GM18519 (cell line): ENCODE measurements around the gene AVPR1B.

Experiments
- ATAC-seq: cut with Tn5 transposase; IDR thresholded peaks from one replicate; pipeline ENCODE4 v1.9.1; 2021; ENCODE audit warnings: mild to moderate bottlenecking, moderate library complexity; ENCODE audit not compliant: unreplicated experiment, low FRiP score

AVPR1B gene, protein sequence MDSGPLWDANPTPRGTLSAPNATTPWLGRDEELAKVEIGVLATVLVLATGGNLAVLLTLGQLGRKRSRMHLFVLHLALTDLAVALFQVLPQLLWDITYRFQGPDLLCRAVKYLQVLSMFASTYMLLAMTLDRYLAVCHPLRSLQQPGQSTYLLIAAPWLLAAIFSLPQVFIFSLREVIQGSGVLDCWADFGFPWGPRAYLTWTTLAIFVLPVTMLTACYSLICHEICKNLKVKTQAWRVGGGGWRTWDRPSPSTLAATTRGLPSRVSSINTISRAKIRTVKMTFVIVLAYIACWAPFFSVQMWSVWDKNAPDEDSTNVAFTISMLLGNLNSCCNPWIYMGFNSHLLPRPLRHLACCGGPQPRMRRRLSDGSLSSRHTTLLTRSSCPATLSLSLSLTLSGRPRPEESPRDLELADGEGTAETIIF

DNA sequence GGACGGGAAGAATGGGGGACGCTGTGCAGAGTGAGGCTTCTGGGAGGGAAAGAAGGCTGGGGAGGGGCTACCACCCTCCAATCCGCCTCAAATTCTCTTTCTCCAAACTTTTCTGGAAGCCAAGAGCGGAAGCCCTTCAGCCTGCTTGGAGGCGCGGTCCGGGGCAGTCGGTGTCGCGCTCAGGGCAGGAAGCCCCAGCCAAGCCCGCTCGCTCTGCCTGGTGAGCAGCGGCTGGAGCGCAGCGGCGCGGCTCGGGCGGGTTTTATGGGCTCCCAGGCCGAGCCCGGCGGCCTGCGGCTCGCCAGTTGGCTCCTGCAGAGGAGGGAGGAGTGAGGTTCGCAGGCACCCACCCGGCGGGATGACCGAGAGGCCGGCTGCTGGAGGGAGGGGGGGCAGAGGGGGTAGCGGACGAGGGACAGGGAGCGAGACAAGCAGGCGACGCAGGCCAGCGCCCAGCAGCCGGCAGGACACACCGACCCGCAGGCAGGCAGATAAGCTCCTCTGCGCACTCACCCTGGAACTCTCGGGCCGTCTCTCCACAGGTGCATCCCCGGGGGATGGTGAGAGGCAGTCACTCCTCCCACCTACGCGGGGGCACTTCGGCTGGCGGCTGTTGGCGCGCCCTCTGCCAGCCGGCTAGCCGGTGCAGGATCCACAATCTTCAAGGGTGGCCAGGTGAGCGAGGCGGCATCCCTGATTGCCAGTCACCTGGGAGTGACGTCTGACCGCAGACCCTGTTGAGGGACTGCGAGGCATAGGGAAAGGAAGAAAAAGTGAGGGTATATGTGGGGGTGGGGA lies at the start of gene AVPR1B:
Gene AVPR1B (minus strand): TSS at position 238 of the 798 bp plus-strand sequence. CDS start 498 bp downstream, outside the sequence.
- no peak for ATAC-seq

DNA sequence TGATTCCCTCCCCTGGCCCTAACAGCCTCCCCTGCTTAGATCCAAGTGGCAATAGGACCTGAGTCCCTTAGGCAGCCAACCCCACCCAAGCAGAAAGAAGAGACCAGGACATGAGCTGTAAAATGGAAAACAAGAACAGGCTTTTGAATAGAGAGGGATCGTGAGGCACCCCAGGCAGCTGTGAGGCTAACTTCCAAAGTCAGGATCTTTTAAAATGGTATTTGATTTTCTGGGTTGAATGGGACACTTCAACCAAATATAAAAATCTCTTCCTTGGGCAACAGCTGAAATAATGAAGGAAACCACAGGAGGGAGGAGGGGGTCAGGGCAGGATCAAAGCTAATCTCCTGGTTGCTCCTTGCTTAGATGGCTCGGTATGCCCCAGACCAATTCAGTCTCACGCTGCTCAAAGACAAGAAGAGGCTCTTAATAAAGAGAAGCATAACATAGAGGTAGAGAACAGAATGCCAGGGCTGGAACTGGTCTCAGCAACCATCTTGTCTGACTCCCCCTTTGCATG lies 28.6 kb upstream of the AVPR1B start:
- ATAC-seq: no peak

DNA sequence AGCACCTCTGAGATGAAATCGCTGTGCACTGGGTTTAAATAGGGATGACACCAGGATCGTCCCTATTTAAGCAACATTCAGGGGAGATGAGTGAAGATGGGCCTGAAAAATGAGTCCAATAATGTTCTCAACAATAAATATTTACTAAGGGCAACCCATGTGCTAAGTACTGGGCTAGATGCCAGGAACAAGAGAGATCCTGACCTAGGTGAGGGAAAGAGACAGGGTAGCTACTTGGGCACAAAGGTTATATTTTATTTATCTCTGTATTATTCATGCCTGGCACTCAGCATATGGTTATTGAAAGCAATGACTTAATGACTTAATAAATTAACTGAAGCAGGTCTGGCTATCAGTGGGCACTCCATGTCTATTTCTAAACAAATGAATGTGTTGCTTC lies 27.4 kb upstream of the AVPR1B start:
- ATAC-seq: no peak

DNA sequence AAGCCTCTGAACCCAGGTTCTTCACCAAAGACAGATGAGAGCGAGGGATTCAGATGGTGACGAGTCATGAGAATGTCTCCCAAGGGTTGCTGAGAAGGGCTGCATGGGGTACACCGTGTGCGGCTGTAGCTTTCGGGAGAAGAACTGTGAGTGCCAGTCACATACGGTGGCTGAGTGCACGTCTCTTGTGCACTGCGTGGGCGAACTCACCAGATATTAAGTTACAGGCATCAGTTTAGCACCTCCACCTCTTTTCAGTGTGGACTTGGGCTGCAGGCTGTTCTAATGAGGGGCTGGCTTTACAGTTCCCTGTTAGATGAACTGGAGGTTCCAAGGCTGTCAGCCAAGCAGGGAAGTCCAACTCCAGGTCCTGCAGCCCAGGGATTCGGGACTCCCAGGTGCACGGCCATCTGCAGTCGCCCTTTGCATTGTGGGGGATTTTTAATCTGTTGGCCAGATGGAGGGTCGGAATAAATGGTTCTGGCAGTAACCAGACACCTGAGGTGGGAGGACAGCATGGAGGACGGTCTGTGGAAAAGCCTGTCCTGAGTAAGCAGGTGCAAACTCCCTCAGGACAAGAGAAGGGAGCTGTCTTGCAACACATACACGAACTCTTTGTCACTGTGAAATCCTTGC lies 26.5 kb upstream of the AVPR1B start:
- no peak for ATAC-seq

DNA sequence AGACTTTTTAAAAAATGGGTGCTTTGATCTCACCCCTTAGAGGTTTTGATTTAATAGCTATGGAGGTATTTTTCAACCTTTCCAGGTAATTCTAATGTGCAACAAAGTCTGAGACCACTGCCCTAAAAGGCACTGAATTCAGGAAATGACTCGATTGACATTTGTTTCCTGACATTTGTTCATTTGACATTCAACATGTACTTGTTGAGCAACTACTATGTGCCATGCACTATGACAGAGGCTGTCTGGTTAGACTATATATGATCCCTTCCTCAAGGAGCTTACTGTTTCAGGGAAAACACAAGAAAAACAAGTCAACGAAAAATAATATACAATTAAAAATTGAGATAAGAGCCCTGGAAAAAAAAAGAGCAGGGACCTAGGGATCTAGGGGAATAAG lies 25.6 kb upstream of the AVPR1B start:
- no peak for ATAC-seq

DNA sequence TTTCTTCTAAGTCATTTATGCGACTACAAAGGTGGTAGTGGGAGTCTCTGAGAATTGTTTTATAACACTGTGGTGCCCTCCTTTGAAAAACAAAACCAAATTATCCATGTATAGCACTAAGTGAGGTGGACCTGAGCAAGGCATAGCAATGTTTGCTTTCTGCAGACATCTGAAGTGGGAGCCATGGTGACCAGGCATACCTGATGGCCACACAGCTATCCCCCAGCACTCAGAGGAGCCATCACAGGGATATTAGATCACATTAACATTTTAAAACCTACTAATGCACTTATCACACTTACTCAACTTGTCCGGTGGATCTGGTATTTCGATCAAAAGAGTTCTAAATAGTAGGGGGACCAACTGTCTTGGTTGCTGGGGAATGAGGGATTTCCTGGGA lies 24.8 kb upstream of the AVPR1B start:
- ATAC-seq: no peak

DNA sequence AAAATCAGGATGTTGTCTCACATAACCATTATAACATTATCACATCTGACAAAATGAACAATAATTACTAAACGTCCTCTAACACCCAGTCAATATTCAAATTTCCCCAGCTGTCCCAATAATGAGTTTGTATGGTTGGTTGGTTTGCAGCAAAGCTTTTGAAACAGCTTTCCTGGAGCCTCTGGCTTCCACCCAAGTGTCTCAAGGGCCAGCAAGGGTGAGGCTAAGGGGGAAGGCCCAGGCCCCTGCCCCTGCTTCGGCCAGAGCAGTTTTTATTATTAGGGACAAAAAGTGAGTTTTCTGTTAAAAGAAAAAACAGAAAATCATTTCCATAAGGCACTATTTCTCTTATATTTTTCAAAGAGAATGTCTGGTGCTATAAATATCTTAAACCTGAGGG lies 19.1 kb upstream of the AVPR1B start:
- ATAC-seq: no peak

DNA sequence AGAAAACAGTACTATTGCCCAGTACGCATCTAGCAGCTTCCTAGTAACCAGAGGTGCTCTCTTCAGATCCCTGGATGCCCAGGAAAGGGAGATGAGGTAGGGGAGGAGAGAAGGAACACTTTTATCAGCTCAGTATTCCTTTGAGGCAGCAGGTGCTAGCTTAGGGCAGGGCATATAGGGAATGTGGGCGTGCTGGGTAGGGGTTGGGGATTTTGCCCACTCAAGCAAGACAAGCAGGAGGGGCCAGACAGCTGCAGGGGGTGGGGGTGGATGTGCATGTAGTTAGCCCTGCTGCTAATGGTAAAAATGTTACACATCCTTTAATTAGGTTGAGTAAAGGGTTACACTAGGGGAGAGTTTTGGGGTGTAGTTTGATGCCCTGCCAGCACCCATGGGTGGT lies 18.1 kb upstream of the AVPR1B start:
- no peak for ATAC-seq

DNA sequence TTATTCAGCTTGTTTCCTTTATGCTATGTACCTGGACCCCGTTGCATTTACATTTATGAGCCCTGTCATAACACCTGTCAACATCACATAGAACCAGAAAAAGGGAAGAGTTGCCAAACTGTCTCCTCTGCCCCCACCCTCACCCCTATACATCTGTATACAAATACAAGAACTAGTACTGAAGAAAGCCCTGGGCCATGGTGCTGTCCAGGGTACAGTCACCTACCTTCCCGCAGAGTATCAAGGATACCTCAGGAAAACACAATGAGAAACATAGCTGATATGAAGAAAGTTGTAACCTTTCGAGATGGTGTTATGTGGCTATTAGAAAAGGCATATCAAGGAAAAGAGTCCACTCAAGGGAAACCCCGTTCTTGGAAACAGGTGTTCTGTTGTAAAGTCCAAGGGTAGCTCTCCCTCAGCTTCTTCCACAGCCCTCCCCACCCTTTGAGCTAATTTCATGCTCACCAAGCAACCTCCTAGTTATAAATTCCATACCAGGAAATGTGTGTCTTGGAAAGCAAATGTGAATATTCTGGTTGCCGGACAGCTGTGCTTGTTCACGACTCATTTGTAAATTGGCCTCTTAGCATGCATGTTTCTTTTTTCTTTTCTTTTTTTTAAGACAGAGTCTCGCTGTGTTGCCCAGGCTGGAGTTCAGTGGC lies 16.7 kb upstream of the AVPR1B start:
- no peak for ATAC-seq

DNA sequence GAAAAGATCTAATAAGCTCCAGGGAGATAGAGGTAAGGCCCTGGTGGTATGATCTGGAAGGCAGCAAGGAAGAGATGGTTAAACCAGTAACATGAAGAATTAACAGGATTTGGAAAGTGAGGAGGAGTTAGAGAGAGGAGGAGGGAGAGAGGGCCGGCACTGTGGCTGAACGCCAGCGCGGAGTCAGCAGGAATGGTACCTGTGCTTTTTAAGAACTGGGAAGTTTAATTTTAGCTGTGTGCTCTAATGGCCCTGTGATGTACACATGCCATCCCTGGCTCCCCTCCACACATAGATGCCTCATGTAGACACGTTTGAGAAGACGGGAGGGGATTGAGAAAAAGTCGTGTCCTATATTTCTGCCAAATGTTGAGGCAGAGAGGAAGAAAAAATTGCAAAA lies 13.8 kb upstream of the AVPR1B start:
- no peak for ATAC-seq

DNA sequence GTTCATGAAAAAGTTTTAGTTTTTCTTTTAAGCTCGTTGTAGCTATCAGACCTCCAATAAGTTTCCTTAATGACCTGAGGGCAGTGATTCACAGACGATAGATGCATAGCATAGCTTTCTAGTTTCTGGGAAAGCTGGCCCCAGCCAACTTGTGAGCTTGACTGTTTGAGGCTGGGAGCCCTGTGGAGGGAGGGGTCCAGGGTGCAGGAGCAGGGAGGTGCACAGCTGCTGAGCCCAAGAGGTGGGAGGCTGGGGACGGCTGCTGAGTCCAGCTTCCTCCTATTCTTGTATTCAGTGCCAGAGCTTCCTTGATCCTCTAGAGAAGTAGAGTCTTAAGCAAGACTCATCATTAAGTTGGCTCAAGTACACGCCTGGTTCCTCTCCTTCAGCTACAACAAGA lies 11.0 kb upstream of the AVPR1B start:
- no peak for ATAC-seq

DNA sequence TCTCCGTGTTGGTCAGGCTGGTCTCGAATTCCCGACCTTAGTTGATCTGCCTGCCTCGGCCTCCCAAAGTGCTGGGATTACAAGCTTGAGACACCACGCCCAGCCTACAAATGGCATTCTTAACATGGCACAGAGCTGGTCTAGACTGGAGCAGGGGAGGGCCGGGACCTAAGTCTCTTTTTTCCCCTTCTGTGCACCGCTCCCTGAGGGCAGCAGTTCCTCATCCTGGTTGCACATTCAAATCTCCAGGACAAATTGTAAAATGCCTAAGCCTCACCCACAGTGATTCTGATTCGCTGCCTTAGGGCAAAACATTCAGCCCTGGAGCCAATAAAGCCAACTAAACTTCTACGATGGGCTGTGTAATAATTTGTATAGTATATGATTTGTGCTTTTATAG lies 10.1 kb upstream of the AVPR1B start:
- no peak for ATAC-seq

DNA sequence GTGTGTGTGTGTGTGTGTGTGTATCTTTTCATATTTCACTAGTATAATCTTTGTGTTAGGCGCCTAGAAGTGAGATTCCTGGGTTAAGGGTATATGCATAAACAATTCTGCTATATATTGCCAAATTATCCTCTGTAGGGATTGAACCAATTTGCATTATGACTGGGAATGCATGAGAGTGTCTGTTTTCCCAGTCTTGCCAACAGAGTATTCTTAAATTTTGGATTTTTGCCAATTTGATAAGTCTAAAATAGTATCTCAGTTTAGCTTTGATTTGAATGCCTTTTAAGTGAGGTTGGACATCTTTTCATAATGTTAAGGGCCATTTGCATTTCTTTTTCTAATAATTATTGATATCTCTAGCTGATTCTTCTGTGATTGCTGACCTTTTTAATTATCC lies 8.2 kb upstream of the AVPR1B start:
- no peak for ATAC-seq

DNA sequence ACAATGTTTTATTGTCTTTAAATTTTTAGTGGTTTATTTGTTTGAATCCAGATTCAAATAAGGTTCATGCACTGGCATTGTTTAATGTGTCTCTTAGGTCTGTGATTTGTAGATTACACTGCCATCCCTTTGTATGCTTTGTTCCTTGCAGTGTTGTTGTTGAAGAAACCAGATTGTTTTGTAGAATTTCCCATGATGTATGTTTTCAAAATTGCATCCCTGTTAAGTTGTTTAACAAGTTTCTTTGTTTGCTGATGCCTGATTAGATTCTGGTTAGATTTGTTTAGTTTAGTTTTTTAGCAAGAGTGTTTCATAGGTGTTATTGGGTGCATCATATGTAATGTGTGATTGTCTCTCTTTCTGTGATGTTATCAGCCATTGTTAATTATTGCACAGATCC lies 5.5 kb upstream of the AVPR1B start:
- ATAC-seq: no peak

DNA sequence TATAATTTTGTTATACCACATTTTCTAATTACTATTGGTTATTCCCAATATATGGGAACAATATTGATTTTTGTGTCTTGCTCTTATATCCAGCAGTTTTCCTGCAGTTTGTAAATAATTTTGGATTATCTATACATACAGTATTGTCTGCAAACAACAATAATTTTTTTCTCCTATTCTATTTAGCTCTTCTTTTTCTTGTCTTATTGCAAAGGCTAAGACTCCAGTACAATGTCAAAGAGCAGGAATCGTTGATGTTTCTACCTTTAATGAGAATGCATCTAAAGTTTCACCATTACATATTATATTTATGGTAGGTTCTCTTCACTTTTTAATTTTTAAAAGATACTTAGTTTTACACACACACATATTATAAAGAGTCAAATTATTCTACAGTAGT lies 4.1 kb upstream of the AVPR1B start:
- ATAC-seq: no peak

DNA sequence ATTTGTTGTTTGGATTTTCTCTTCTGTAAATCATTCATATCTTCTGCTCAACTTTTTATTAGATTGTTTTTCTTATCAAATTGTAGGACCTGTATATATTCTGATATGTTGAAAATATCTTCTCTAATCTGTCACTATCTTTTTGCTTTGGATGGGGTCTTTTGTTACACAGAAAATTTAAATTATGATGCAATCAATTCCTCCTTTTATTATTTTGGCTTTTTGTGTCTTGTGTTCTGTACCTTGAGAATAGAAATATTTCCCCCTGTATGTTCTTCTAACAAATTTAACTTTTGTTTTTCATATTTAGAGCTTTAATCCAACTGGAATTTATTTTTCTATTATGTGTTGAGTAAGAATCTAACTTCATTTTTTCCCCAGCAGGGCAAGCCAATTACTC lies 3.2 kb upstream of the AVPR1B start:
- no peak for ATAC-seq

DNA sequence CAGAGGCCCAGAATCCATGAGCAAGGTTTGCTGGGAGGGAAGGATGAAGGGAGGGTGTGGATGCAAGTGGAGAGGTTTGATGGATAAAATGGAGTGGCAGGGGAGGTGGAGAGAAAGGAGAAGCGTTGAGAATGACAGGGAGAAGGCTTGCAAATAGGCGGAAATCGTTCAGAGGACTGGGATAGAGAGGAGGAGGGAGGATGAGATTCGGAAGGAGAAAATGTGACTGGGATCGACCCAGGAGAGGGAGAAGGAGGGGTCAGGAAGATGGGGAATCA lies 376 bp downstream of the AVPR1B start:
- ATAC-seq: no peak

DNA sequence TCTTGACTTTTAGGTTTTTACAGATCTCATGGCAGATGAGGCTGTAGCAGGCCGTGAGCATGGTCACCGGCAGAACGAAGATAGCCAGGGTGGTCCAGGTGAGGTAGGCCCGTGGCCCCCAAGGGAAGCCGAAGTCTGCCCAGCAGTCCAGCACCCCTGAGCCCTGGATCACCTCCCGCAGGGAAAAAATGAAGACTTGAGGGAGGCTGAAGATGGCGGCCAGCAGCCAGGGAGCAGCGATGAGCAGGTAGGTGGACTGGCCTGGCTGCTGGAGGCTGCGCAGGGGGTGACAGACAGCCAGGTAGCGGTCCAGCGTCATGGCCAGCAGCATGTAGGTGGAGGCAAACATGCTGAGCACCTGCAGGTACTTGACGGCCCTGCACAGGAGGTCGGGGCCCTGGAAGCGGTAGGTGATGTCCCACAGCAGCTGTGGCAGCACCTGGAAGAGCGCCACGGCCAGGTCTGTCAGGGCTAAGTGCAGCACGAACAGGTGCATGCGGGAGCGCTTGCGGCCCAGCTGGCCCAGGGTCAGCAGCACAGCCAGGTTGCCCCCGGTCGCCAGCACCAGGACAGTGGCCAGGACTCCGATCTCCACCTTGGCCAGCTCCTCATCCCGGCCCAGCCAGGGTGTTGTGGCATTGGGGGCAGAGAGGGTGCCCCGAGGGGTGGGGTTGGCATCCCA lies 856 bp downstream of the AVPR1B start:
- ATAC-seq: no peak

DNA sequence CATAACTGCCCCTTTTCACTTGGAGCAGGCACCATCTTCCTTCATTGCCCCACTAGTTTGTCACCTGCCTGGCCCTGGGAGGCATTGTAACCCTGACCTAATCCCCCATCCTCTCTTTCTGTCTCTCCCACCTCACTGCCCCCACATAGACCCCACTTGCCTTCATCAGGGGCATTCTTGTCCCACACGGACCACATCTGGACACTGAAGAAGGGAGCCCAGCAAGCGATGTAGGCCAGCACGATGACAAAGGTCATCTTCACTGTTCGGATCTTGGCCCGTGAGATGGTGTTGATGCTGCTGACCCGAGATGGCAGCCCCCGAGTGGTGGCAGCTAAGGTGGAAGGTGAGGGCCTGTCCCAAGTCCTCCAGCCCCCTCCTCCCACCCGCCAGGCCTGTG lies 1.4 kb downstream of the AVPR1B start:
- ATAC-seq: no peak
